H1 (cell line): ENCODE data around the gene CHST4. TPM values are rescaled to one million over a fixed set of nuclear protein-coding genes. Genes with fewer than 3 reads are reported as not detected.

Experiments used
- EP300 ChIP-seq, 2 experiments: IDR thresholded peaks; 1 replicate in 1 of 2; 2 replicates in 1 of 2; pipeline ENCODE4 v1.6.1; 2011 to 2012; ENCODE audit warnings: low read depth in 2 of 2, low read length in 2 of 2, mild to moderate bottlenecking in 2 of 2, borderline replicate concordance in 1 of 2, inconsistent platforms in 1 of 2, moderate library complexity in 1 of 2
- JUND ChIP-seq: IDR thresholded peaks from 2 replicates; pipeline ENCODE4 v1.6.1; 2011; ENCODE audit warnings: mild to moderate bottlenecking, improper control_type of control experiment, low read length
- KDM1A ChIP-seq: fragments of 200-600, 300-600 bp; sonication (generic); IDR thresholded peaks from 2 replicates; pipeline ENCODE4 v1.7.1; 2016; ENCODE audit warnings: mild to moderate bottlenecking, low read length, borderline replicate concordance
- SAP30 ChIP-seq: fragments of 300-600 bp; sonication (generic); IDR thresholded peaks from 2 replicates; pipeline ENCODE4 v1.7.1; 2012; ENCODE audit warnings: low read length, moderate library complexity, mild to moderate bottlenecking, inconsistent platforms; ENCODE audit not compliant: insufficient read depth, insufficient replicate concordance
- TAF7 ChIP-seq: optimal IDR thresholded peaks from 2 replicates; pipeline ENCODE3; 2011; ENCODE audit warnings: low read depth, mild to moderate bottlenecking, inconsistent platforms, low read length, moderate library complexity, borderline replicate concordance
- polyA plus RNA-seq, 7 experiments: library from polyadenylated mRNA; depleted of rRNA in 3 of 7; stranded (reverse) in 5 of 7; unstranded in 2 of 7; fragments of >200 nt in 5 of 7; fragments of 200-250 nt in 2 of 7; gene quantifications; 1 replicate in 5 of 7; 2 replicates in 1 of 7; 4 replicates in 1 of 7; pipeline versions ENCODE4 v1.2.1 to v1.2.3, GENCODE V29; 2011 to 2013; ENCODE audit warnings: missing spikeins in 2 of 7, mixed read lengths in 2 of 7
- total RNA-seq: library from RNA; stranded (reverse); fragmentation: NEBNext Ultra II Directional; extraction: Animal tissue kit (Norgen Biotek cat#: 25700); gene quantifications from 2 replicates; pipeline ENCODE4 v1.2.1, GENCODE V29; 2021

CHST4 gene
- total and polyA plus RNA-seq, 2 of the 8 experiments (the other 6 are each of a cell fraction or from before 2014, with no cell fraction given): 12.1 to 14.6 TPM

- TF ChIP-seq KDM1A (no peak), TAF7 (no peak), EP300 (IDR thresholded peaks at IDR 0.05; ENCODE audit: borderline replicate concordance in 1 of 2, low read depth in 2 of 2, low read length in 2 of 2) (no peak), JUND (no peak), SAP30 (no peak)
Measured at GRCh38 chr16:71492786-71493185, 33.4 kb upstream of the CHST4 start (continued).
